Tongue (tissue), 2 donors: ENCODE data around the gene IGFALS. TPM values are rescaled to one million over a fixed set of nuclear protein-coding genes. Genes with fewer than 3 reads are reported as not detected.

Experiments
- DNase-seq: peaks from one replicate; pipeline ENCODE4 v3.0.0-alpha.2; 2015
- total RNA-seq: library from RNA; depleted of rRNA; stranded (reverse); fragments of >200 nt; gene quantifications from one replicate; pipeline ENCODE4 v1.2.3, GENCODE V29; 2014

The IGFALS gene
- 0.31 TPM for total RNA-seq

DNA sequence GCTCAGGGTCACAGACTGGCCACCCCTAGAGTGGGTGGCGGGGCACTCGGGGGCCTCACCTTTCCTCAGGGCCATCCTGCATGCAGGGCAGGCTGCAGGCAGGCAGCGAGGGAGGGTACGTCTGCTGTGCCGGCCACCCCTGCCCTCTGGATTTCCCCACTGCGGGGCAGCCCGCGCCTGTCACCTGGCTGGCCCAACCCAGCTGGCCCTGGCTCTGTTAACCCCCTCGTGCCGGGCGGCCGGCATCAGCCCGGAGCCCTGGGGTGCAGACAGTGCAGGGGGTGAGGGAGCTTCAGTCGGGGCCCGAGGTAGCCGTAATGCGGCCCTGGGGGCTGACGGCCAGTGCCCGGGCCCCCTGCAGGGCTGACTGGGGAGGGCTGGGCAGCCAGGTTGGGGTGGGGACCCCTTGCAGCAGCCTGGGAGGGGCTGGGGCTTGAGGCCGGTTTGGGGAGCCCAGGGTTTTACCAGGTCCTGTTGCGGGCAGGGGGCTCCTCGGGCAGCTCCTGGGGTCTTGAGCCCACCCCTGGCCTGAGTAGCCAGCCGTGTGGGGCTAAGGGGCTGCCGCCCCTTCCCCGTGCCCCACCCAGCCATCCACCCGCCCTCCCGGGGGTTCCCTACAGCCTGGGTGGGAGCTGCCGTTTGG is at the start of gene IGFALS:
TSS of gene IGFALS (minus strand) at position 128 of the 643 bp plus-strand sequence. CDS start at position 75, 53 bp downstream.
- DNase-seq: no peak

GRCh38 chr16:1839554-1839953 is 46.0 kb upstream of the IGFALS start:
- no peak for DNase-seq

DNA sequence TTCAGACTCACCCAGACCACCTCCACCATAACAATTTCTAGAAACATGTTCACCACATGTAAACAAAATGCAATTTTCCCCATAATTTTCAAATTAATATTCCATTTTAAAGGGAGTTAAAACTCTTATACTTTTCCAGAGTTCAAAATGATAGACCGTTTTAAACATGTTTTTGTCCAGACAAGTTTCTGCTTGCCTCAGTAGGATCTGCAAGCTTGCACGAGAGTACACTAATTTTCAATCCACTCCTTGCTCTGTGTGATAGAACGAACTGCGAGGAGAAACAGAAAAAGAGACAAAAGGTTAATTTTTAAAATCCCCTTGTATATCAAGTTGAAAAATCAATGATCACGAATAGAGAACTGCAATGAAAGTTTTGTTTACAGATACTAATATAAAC is 40.6 kb upstream of the IGFALS start:
- peak; percentile 14 for DNase-seq

- no peak for DNase-seq
Observed at GRCh38 chr16:1832838-1833454, 39.4 kb upstream of the IGFALS start.

DNA sequence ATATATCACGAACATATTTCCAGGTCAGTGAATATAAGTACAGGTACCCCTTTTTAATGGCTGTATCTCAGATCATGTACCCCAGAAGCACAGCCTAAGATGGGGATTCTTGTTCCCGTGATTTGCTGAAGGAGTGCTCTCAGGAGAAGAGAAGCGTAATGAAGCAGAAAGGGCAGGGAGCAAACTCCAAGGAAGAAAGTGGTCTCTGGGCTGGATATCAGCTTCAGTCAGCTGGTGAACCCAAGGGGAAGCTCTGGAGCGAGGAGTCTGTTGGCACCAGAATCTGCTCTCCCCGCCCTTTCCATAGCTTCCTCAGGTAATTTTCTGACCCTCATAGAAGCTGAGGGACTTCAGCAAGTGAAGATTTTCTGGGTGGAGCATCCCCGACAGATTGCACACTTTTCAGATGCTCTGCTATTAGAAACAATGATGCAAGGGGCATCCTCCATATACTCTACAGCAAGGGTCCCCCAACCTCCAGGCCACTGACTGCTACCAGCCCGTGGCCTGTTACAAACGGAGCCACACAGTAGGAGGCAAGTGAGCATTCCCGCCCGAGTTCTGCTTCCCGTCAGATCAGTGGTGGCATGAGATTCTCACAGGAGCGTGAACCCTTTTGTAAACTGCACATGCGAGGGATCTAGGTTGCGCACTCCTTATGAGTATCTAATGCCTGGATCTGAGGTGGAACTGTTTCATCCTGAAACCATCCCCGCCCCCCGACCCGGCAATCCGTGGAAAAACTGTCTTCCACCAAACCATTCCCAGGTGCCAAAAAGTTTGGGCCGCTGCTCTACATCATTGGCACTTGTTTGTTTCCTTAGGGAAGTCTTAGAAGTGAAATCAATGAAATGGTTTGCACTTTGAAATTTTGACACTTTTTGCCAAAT is 37.9 kb upstream of the IGFALS start:
- no peak for DNase-seq

GRCh38 chr16:1830213-1830612 is 36.7 kb upstream of the IGFALS start:
- DNase-seq: no peak

GRCh38 chr16:1828645-1829410 is 35.3 kb upstream of the IGFALS start:
- no peak for DNase-seq

GRCh38 chr16:1826691-1827573 is 33.4 kb upstream of the IGFALS start, which contains the start of the genes FAHD1 and HAGH:
TSS of gene FAHD1 (plus strand) at chr16:1827206. CDS start at chr16:1827239, 33 bp downstream.
TSS of gene HAGH (minus strand) at chr16:1826825. CDS start at chr16:1826787, 38 bp downstream.
- peak; percentile 97 for DNase-seq

GRCh38 chr16:1825864-1826690 is 32.6 kb upstream of the IGFALS start:
- no peak for DNase-seq

DNA sequence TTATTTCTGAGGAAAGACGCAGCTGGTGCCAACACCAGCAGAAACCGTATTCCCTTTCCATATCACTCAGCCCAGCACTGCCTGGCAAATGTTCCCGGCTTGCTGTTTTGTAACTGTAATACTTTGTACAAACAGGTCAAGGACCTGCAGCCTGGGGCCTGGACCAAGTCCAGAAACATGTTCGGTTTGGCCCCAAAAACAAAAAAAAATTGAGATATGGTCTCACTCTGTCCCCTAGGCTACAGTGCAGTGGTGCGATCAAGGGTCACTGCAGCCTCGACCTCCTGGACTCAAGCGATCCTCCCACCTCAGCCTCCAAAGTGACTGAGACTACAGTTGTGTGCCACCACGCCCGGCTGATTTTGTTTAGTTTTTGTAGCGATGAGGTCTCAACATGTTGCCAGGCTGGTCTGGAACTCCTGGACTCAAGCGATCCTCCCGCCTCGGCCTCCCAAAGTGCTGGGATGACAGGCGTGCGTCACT is 31.9 kb upstream of the IGFALS start:
- DNase-seq: no peak

DNA sequence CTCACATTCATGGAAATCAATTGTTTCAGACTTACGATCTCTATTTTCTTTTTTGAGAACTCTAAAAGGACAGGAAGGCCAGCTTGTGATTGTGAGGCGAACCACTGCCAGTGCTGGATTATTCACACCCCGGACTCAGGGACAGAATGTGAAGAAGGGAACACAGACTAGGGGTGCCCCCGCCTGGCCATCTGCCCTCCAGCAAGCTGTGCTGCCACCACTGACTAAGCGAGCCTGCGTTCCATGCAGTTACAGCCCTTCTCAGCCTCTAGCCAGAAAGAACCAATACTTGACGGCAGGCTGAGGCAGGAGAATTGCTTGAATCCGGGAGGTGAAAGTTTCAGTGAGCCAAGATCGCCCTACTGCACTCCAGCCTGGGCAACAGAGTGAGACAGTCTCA is 30.3 kb upstream of the IGFALS start:
- peak; percentile 73 for DNase-seq

DNA sequence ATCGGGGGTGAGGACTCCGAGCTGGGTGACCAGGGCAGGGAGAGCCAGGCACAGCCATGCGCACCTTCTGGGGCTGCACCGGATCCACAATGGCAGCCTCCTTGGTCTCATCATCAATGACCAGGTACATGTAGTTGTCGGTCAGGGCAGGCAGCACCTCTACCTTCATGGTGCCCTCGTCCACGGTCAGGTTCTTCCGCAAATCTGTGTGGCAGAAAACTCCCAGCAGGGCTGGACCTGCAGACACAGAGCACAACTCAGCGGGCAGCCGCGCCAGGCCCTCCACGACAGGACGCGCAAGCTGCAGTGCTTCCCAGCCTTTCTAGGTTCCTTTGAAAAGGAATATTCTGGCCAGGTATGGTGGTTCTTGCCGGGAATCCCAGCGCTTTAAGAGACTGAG is 29.3 kb upstream of the IGFALS start:
- DNase-seq: no peak

DNA sequence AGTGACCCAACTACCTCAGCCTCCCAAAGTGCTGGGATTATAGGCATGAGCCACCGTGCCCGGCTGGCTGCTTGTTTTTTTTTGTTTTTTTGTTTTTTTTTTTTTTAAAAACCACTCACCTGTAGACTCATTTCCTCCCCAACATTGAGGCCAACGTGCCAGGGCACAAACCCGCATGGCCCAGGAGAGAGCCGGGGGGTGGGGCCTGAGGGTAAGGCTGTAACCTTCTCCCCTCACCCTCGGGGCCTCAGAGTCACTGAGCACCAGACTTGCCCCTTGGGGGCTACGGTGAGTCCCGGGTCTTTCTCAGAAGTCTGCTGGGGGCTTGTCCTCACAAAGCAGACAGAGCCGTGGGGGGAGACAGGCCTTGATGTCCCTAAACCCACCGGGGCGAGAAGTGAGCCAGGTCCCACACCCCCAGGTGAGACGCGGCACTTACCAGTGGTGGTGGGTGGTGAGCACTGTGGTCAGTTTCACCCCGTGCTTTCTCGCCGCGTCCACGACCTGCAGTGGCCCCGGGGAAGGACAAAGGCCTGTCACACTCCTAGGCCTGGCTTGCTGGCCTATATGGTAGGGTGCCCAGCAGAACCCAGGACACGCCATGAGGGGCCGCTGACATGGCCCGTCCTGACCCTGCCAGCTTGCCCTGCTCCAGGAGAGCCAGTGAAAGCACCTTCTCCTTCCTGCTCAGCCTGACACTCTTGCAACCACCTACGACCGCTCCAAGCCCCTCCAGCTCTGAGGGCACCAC is 28.5 kb upstream of the IGFALS start:
- DNase-seq: no peak

- no peak for DNase-seq
Observed at GRCh38 chr16:1820946-1821290, 27.4 kb upstream of the IGFALS start.

GRCh38 chr16:1820096-1820945 is 26.8 kb upstream of the IGFALS start:
- DNase-seq: peak; percentile 2

DNA sequence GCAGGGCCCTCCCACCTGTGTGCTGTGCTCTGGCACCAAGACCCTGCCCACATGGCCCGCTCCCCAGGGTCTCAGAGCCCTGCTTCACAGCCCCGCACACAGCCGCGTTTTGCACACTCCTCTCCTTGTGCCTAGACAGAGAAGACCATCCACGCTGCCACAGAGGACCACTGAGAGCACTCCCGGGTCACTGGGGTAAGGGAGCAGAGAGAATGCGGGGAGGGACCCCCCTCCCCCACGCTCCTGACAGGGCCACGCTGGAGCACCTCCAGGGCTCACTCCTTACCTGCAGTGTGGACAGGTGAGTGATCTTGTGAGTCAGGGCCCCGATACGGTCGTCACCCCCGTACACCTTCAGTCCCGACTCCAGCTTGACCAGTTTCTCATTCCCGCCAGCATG is 26.1 kb upstream of the IGFALS start:
- DNase-seq: no peak

DNA sequence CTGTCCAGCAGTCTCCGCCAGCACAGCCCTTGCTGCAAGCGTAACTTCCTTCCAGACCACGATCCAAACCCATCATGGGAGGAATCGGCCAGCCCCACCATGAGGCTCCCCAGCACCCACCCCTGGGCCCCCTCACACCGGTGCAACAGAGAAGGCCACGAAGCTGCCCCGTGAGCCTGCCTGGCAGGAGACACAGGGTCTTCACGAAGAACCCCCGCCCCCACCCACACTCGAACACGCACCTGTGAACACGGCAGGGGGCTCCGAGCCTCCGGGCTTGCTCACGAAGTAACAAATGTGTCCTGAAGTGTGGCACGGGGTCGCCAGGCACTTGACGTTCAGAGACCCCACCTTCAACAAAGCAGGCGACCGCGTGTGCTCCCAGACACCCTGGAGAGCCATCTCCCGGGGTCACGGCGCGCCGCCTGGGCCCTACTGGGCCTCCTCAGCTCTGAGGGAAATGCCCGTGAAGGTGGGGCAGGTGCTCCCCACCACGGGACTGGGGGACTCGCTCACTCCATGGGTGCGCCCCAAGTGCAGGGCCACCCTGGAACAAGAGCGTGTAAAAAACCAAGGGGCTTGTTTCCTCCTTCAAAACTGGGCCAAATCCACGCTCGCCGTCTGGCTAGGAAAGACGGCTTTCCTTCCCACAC is 25.5 kb upstream of the IGFALS start:
- no peak for DNase-seq
